Measurements from ENCODE around the gene HAGH. TPM values are rescaled to one million over a fixed set of nuclear protein-coding genes. Genes with fewer than 3 reads are reported as not detected.

Gene HAGH
- total RNA-seq, 1 donor from 2014 or later = 87.3 TPM

GRCh38 chr16:1777375-1778199 lies 49.0 kb downstream of the HAGH start:
- no peak for TF ChIP-seq CTCF (conservative IDR thresholded peaks at IDR 0.05; ENCODE audit: low read depth, low read length)
- no peak for DNase-seq (ENCODE audit: low read depth)
- no peak overlapping the region for H3K4me3 ChIP-seq (ENCODE audit: low read depth, low read length)

GRCh38 chr16:1776991-1777374 lies 49.6 kb downstream of the HAGH start:
- DNase-seq (ENCODE audit: low read depth) = no peak
- TF ChIP-seq CTCF (conservative IDR thresholded peaks at IDR 0.05; ENCODE audit: low read depth, low read length) = no peak
- no peak overlapping the region for H3K4me3 ChIP-seq (ENCODE audit: low read depth, low read length)

GRCh38 chr16:1776672-1776955 lies 50.0 kb downstream of the HAGH start:
- no peak for TF ChIP-seq CTCF (conservative IDR thresholded peaks at IDR 0.05; ENCODE audit: low read depth, low read length)
- no peak overlapping the region for H3K4me3 ChIP-seq (ENCODE audit: low read depth, low read length)
- no peak for DNase-seq (ENCODE audit: low read depth)

- DNase-seq (ENCODE audit: low read depth) = no peak
Measured at GRCh38 chr16:1775846-1776671, 50.6 kb downstream of the HAGH start.

GRCh38 chr16:1775006-1775845 lies 51.4 kb downstream of the HAGH start:
- DNase-seq (ENCODE audit: low read depth) = no peak
- TF ChIP-seq CTCF (conservative IDR thresholded peaks at IDR 0.05; ENCODE audit: low read depth, low read length) = no peak
- no peak overlapping the region for H3K4me3 ChIP-seq (ENCODE audit: low read depth, low read length)

More at GRCh38 chr16:1775846-1776671, 50.6 kb downstream of the HAGH start:
- TF ChIP-seq CTCF (conservative IDR thresholded peaks at IDR 0.05; ENCODE audit: low read depth, low read length) = no peak
- H3K4me3 ChIP-seq (ENCODE audit: low read depth, low read length) = no peak overlapping the region

GRCh38 chr16:1774448-1774780 lies 52.2 kb downstream of the HAGH start:
- DNase-seq (ENCODE audit: low read depth) = no peak
- peak overlapping the region; percentile 85 for H3K4me3 ChIP-seq (ENCODE audit: low read depth, low read length)
- no peak for TF ChIP-seq CTCF (conservative IDR thresholded peaks at IDR 0.05; ENCODE audit: low read depth, low read length)
